HG03159 (cell line): ENCODE measurements around the gene STYXL1.
"Not testable (repeated sequence)": the region's sequence is repeated elsewhere in the genome, so short reads cannot be mapped to it uniquely, and the experiment has no call there.

ENCODE experiments used
- ATAC-seq: cut with Tn5 transposase; IDR thresholded peaks from one replicate; pipeline ENCODE4 v1.9.1; 2021; ENCODE audit warnings: mild to moderate bottlenecking, moderate library complexity; ENCODE audit not compliant: unreplicated experiment

Gene STYXL1, protein sequence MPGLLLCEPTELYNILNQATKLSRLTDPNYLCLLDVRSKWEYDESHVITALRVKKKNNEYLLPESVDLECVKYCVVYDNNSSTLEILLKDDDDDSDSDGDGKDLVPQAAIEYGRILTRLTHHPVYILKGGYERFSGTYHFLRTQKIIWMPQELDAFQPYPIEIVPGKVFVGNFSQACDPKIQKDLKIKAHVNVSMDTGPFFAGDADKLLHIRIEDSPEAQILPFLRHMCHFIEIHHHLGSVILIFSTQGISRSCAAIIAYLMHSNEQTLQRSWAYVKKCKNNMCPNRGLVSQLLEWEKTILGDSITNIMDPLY

DNA sequence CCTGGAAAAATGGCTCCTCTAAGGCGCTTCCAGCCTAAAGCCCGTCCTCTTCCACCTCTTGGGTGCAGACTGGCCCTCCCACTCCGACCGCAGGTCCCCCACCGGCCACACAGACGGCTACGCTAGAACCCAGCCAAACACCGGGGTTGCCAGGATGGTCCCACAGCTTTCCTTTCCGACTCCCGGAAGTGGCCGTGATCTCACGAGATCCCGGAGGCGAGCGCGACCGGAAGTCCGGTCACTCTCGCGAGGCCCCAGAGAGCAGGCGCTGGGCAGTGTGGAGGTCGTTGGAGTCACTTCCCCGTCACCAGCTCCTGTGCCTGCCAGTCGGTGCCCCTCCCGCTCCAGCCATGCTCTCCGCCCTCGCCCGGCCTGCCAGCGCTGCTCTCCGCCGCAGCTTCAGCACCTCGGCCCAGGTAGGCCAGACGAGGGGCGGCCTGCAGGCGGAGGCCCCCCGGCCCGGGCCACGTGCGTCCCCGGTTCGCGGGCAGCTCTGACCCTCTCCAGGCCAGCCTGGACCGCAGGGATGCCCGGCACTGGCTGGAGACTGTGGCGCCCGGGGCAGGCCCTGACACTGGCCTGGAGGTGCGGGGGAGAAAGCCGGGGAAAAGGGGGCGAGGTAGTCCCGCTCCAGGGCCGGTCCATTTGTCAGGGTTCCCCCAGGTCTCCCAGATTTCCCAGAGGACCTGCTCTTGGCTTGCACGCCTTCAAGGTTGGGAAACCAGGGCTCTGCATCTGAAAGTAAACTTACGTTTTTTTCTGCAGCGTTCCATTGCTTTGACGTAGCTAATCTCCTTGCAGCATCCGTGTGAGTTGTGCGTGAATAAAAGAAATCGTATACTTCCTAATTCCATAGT lies at the start of gene STYXL1, which contains the start of gene MDH2:
TSS of gene STYXL1 (minus strand) at position 190 of the 857 bp plus-strand sequence. CDS start 17,477 bp downstream, outside the sequence.
TSS of gene MDH2 (plus strand) at position 296 of the 857 bp plus-strand sequence. CDS start at position 351, 55 bp downstream.
- peak; percentile 93 for ATAC-seq

DNA sequence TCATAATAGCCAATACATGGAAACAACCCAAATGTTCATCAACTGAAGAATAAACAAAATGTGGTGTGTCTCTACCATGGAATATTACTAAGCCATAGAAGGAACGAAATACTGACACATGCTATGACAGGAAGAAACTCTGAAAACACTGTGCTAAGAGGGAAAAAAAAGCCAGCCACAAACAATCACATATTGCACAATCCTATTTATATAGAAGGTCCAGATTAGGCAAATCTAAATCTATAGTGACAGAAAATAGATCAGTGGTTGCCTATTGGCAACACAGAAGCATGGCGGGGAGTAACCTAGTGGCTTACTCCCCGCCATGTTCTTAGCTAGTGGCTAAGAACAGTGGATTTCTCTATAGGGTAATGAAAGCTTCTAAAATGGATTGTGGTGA lies 48.1 kb upstream of the STYXL1 start:
- ATAC-seq: no peak

DNA sequence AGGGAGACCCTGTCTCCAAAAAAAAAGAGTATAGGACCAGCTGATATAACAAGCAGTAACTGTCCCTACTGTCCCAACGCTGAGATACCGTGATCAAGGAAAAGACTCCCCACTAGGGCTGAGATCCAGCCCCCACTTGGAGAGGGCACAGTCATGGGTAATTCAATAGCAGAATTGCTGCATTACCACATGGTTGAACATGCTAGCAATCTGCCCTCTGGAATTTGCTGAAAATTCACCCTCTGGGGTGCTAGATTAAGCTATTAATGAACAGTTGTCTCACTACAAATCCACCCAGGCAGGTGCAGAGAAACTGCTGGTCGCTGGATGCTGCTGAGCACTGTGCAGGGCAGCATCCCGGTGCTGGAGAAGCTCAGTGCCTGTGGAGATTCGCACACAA lies 46.5 kb upstream of the STYXL1 start:
- ATAC-seq: not testable (repeated sequence)

DNA sequence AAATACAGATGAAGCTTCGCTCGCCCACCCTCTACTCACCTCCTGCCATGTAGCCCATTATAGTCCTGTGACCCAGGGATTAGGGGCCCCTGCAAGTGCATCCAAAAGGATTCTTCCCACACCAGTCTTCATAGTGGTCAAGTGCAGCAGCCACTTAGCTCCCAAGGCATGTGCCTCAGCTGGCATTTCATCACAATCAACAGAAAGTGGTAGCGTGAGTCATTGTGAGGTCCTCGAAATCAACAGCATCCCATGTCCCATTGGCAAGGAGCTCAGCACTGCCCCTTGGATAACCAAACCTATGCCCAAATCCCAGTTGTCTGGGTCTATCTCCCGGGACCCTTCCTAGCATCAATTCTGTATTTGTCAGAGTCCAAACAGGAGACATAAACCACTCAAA lies 45.7 kb upstream of the STYXL1 start:
- ATAC-seq: not testable (repeated sequence)

DNA sequence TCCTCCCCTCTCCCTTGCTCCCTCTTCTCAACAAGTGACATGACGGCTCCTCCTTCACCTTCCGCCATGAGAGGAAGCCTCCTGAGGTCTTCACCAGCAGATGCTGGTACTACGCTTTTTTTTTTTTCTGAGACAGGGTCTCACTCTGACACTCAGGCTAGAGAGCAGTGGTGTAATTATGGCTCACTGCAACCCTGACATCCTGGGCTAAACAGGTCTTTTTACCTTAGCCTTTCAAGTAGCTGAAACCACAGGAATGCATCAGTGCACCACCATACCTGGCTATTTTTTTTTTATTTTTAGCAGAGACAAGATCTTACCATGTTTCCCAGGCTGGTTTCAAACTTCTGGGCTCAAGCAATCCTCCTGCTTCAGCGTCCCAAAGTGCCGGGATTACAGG lies 43.7 kb upstream of the STYXL1 start:
- ATAC-seq: no peak

DNA sequence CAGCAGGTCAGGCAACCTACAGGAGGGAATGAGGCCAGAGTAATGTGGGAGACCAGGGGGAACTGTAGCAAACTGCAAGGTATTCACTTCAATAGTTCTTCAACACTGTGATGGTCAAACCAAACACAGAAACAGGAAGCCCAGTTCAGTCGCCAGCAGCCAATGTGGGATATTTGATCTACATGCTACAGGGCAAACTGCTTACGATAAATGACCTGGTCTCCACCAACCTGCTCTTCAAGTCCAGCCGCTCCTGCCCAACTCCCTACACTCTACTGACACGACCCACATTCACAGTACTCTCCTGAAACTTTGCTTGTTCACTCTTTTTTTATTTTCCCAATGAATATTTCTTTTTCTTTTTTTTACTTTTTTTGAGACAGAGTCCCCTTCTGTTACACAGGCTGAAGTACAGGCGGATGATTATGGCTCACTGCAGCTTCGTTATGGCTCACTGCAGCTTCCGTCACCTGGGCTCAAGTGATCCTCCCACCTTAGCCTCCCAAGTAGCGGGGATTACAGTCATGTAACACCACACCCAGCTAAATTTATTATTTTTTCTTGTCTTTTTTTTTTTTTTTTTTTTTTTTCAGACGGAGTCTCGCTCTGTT lies 42.2 kb upstream of the STYXL1 start:
- ATAC-seq: no peak

DNA sequence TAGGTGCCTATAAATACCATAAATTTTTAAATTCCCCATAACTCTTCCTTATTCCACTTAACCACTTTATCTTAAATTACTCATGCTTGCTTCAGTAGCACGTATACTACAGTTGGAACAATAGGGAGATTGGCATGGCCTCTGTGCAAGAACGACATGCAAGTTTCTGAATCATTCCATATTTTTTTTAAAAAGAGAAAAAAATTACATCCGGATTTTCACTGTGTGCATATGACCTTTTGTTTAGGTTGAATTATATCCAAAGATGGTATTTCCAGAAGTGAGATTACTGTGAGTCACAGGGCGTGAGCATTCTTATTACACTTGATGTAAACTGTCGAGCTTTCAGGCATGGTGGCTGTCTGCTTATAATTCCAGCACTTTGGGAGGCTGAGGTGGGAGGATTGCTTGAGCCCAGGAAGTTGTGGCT lies 39.6 kb upstream of the STYXL1 start:
- ATAC-seq: not testable (repeated sequence)

DNA sequence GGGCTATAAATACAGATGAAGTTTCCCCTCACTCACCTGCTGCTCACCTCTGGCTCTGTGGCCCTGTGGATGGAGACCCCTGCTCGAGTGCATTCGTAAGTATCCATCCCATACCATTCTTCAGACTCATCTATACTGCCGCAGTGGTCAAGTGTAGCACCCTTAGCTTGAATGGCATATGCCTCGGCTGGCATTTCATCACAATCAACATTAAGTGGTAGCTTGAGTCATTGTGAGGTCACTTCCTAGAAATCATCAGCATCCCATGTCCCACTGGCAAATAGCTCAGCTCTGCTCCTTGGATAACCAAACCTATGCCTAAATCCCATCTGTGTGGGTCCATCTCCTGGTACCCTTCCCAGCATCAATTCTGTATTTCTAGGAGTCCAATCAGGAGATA lies 38.3 kb upstream of the STYXL1 start:
- no peak for ATAC-seq

DNA sequence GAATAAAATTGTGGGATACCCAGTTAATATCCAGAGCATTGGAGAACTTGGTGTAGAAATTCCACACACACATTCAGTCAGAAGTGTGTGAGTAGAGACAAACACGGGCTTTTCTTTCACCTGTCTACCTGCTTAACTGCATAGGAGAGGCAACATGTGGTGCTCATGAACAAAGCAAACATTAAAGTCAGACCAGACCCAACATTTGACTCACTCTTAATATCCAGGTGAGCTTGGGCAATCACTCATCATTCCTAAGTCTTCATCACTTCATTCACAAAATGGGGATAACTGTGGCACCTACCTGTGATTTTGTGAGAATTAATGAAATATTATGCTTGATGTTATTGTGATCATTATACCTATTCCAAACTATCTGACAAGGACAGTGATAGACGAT lies 36.3 kb upstream of the STYXL1 start:
- not testable (repeated sequence) for ATAC-seq

DNA sequence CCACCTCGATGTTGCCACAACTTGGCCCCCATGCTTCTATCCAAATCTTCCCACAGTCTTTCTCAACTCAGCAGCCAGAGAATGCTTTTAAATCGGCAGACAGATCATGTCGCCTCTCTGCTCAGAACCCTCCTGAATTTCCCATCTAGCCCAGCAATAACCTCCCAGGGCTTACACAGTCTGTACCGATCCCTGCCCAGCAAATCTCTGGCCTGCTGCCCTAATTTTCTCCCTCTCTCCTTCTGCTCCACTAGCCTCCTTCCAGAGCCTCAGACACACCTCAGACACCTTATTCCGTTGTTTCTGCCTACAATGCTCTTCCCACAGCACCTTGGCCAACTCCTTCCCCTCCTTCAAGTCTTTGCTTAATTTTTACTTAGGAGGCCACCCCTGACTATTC lies 32.4 kb upstream of the STYXL1 start:
- ATAC-seq: no peak

DNA sequence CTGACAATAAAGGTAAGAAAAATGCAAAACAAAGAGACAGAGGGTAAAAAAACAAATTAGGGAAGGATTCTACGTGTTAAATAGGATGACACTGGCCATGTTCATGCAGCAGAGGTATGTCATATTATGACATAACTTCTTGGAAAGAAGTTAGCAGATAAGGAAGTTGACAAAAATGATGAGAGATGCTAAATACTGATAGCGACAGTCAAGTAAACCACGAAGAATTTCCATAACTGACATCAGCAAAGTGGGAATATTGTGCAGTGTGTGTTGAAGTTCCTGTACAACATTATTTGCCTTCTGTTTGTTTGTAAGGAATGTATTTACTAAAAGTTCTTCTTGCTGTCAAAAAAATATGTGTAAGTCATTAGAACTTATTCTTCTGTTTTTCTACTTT lies 29.6 kb upstream of the STYXL1 start:
- ATAC-seq: no peak

DNA sequence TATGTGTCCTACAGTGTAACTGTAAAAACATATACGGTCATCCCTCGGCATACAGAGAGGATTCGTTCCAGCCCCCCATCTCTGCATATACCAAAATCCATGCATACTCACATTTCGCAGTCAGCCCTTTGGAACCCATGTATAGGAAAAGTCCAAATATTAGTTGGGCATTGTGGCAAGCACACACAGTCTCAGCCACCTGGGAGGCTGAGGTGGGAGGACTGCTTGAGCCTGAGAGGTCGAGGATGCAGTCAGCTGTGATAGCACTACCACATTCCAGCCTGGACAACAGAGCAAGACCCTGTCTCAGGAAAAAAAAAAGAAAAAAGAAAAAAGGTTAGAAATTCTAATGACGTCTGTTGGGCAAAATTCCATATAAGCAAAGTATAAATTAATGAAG lies 29.2 kb upstream of the STYXL1 start:
- no peak for ATAC-seq

DNA sequence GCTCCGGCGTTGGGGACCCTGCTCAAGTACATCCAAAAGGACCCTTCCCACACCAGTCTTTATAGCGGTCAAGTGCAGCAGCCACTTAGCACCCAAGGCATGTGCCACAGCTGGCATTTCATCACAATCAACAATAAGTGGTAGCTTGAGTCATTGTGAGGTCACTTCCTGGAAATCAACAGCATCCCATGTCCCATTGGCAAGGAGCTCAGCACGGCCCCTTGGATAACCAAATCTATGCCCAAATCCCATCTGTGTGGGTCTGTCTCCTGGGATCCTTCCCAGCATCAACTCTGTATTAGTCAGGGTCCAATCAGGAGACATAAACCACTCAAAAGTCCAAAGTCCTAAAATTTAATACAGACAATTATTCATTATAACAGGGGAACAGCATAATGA lies 27.2 kb upstream of the STYXL1 start:
- ATAC-seq: no peak

DNA sequence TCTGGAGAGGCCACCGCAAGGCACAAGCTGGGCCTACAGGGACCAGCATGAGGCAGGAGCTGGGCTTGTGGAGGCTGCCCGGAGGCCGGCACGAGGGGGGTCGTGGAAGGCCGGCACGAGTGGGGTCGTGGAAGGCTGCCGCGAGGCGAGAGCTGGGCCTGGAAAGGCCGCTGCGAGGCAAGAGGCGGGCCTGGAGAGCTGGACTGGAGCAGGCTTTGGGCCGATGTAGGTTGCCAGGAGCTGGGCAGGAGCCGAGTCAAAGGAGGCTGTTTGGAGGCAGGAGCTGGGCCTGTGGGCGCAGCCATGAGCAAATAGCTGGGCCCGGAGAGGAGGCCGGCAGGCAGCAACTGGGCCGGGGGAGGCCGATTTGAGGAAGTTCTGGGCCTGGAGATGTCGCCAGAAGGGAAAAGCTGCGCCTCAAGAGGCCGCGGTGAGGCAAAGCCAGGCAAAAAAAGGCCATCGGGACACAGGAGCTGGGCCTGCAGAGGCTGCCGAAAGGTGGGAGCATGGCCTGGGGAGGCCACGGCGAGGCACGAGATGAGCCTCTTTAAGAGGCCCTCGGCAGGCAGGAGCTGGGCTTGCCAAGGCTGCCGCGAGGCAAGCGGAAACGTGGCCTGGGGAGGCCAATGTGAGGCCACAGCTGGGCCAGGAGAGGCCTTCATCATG lies 26.6 kb upstream of the STYXL1 start:
- no peak for ATAC-seq

DNA sequence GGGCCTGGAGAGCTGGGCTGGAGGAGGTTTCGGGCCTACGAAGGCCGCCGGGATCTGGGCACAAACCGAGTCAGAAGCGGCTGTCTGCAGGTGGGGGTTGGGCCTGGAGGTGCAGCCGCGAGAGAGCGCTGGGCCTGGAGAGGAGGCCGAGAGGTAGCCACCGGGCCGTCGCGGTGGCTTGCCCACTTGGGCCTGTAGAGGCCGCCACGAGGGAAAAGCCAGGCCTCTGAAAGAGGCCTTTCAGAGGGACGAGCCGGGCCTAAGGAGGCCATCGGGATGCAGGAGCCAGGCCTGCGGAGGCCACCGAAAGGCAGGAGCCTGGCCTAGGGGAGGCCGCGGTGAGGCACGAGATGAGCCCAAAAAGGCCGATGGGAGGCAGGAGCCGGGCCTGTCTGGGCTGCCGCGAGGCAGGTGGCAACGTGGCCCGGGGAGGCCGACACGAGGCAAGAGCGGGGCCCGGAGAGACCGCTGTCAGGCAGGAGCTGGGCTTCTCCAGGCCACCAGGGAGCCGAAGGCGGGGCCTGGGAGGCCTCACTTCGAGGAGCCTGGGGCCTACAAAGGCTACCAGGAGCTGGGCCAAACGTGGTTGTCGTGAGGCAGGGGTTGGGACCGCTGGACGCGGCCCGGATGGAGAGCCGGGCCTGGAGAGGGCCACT lies 25.7 kb upstream of the STYXL1 start:
- no peak for ATAC-seq

DNA sequence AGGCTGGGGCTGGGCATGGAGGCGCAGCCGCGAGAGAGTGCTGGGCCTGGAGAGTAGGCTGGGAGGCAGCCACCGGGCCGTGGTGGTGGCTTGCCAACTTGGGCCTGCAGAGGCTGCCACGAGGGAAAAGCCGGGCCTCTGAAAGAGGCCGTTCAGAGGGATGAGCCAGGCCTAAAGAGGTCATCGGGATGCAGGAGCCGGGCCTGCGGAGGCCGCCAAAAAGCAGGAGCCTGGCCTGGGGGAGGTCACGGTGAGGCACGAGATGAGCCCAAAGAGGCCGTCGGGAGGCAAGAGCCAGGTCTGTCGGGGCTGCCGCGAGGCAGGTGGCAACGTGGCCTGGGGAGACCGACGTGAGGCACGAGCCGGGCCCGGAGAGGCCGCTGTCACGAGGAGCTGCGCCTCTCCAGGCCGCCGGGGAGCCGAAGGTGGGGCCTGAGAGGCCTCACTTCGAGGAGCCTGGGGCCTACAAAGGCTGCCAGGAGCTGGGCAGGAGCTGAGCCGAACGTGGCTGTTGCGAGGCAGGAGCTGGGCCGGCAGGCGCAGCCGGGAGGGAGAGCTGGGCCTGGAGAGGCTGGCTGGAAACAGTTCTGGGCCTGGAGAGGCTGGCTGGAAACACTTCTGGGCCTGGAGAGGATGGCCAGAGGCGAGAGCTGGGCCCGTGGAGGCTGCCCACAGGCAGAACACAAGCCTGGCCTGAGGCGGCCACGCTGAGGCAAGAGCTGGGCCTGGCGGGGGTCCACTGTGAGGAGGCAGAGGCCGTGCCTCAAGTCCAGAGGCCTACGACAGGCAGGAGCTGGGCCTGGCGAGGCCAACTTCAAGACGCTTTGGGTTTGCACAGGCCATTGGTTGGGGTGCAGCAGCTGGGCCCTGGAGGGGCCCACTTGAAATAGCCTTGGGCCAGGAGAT lies 24.7 kb upstream of the STYXL1 start:
- no peak for ATAC-seq

DNA sequence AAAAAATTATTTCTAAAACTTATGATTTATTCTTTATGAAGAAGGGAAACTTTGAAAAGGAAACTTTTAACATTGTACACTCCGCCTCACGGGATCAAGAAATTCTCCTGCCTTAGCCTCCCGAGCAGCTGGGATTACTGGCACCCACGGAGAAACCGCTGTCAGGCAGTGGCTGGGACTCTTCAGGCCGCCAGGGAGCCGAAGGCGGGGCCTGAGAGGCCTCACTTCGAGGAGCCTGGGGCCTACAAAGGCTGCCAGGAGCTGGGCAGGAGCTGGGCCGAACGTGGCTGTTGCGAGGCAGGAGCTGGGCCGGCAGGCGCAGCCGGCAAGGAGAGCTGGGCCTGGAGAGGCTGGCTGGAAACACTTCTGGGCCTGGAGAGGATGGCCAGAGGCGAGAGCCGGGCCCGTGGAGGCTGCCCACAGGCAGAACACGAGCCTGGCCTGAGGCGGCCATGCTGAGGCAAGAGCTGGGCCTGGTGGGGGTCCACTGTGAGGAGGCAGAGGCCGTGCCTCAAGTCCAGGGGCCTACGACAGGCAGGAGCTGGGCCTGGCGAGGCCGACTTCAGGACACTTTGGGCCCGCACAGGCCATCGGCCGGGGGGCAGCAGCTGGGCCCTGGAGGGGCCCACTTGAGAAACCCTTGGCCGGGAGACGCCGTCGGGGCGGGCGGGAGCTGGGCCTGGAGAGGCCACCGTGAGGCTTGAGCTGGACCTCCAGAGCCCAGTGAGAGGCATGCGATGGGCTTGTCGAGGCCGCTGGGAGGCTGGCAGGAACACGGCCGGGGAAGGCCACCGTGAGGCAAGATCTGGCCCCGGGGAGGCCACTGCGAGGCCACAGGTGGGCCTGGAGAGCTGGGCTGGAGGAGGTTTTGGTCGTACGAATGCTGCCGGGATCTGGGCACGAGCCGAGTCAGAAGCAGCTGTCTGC lies 23.8 kb upstream of the STYXL1 start:
- no peak for ATAC-seq

DNA sequence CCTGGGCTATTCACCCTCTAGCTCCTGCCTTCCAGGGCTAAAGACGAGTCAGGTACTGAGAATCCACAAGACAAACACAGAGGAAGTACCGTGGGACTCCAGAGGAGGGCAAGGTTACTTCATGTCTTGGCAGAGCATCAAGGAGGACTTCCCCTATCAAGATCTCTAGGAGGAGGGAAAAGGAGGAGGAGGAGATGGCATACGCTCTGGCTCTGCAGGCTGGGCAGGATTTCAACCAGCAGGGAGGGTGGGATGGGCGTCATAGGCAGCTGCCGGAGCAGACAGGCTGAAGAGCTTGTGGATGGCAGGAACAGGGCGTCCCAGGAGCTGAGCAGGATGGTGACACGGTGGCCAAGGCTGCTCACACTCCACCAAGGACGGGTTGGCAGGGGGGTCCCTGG lies 21.4 kb upstream of the STYXL1 start:
- no peak for ATAC-seq
